PC-3 (cell line): ENCODE measurements around the gene RPP25. TPM values are rescaled to one million over a fixed set of nuclear protein-coding genes. Genes with fewer than 3 reads are reported as not detected.

Experiments
- ATAC-seq: fragments of 200-7000 bp; cut with Tn5 transposase; 2 replicates; pipeline ENCODE4 v1.9.1; 2020; ENCODE audit warnings: mild to moderate bottlenecking, moderate library complexity
- BruUV-seq: library from RNA; stranded (reverse); fragments of 400-500 nt; replicated peaks from 2 replicates; lab custom pipeline; 2021; lab: Mats Ljungman, UMichigan
- CTCF ChIA-PET: fragments of 300-600 bp; sonication (Branson Sonifier 250); formaldehyde crosslinking; loops from one replicate; lab custom pipeline; 2022; ENCODE audit warnings: antibody characterized with exemption; lab: Charles Lee
- POLR2A ChIA-PET: fragments of 300-600 bp; sonication (Branson Sonifier 250); formaldehyde crosslinking; loops from one replicate; lab custom pipeline; 2022; ENCODE audit warnings: antibody characterized with exemption; ENCODE audit not compliant: unreplicated experiment; lab: Charles Lee
- DNase-seq: peaks from one replicate; pipeline ENCODE4 v3.0.0-alpha.2; 2015
- H2AFZ ChIP-seq: fragments of 300-600 bp; sonication (generic); 2 replicates; pipeline ENCODE4 v1.6.0; 2016; ENCODE audit warnings: antibody characterized with exemption, low read length
- H3F3A ChIP-seq: fragments of 300-600 bp; sonication (generic); one replicate; pipeline ENCODE4 v1.6.0; 2017; ENCODE audit warnings: antibody characterized with exemption, low read length, control low read depth, mild to moderate bottlenecking; ENCODE audit not compliant: unreplicated experiment
- H3K27ac ChIP-seq: fragments of 300-600 bp; sonication (generic); 2 replicates; pipeline ENCODE4 v1.5.1; 2016; ENCODE audit warnings: mild to moderate bottlenecking, low read length
- H3K27me3 ChIP-seq: fragments of 300-600 bp; sonication (generic); 2 replicates; pipeline ENCODE4 v1.6.1; 2016; ENCODE audit warnings: low read length, mixed read lengths
- H3K36me3 ChIP-seq: fragments of 300-600 bp; sonication (generic); 2 replicates; pipeline ENCODE4 v1.6.1; 2016; ENCODE audit warnings: low read depth, mixed run types, low read length, mixed read lengths
- H3K4me1 ChIP-seq: fragments of 300-600 bp; sonication (generic); 2 replicates; pipeline ENCODE4 v1.5.1; 2016; ENCODE audit warnings: low read length; ENCODE audit not compliant: insufficient read depth
- H3K4me2 ChIP-seq: fragments of 300-600 bp; sonication (generic); 2 replicates; pipeline ENCODE4 v1.6.0; 2016; ENCODE audit warnings: low read length
- H3K4me3 ChIP-seq: fragments of 300-600 bp; sonication (generic); 2 replicates; pipeline ENCODE4 v1.5.1; 2016; ENCODE audit warnings: mild to moderate bottlenecking, low read length, mixed read lengths
- H3K79me2 ChIP-seq: fragments of 300-600 bp; sonication (generic); 2 replicates; pipeline ENCODE4 v1.6.1; 2017; ENCODE audit warnings: low read length, mixed read lengths
- H3K9ac ChIP-seq: fragments of 300-600 bp; sonication (generic); 2 replicates; pipeline ENCODE4 v1.6.0; 2016; ENCODE audit warnings: mild to moderate bottlenecking, low read length
- H3K9me2 ChIP-seq: fragments of 300-600 bp; sonication (generic); replicated peaks from 2 replicates; pipeline ENCODE4 v1.6.1; 2016; ENCODE audit warnings: mixed run types, low read length, mixed read lengths
- H3K9me3 ChIP-seq: fragments of 300-600 bp; sonication (generic); 2 replicates; pipeline ENCODE4 v1.6.1; 2016; ENCODE audit warnings: low read length, mixed read lengths
- H4K20me1 ChIP-seq: fragments of 300-600 bp; sonication (generic); 2 replicates; pipeline ENCODE4 v1.6.1; 2016; ENCODE audit warnings: low read length, mixed read lengths
- EZH2 ChIP-seq: fragments of 300-600 bp; sonication (generic); IDR thresholded peaks from one replicate; pipeline ENCODE4 v1.6.1; 2017; ENCODE audit warnings: antibody characterized with exemption, mild to moderate bottlenecking, low read length; ENCODE audit not compliant: unreplicated experiment
- EZH2phosphoT487 ChIP-seq: fragments of 300-600 bp; sonication (generic); IDR thresholded peaks from 2 replicates; pipeline ENCODE4 v1.6.1; 2018; ENCODE audit warnings: mild to moderate bottlenecking, antibody characterized with exemption, low read length, borderline replicate concordance
- intact Hi-C: fragments of 100-400 bp; cut with micrococcal nuclease; formaldehyde crosslinking; loops from 2 replicates; pipeline ENCODE4 v1.9.0; 2023
- total RNA-seq: library from RNA; depleted of rRNA; stranded (reverse); fragments of >200 nt; gene quantifications from 2 replicates; pipeline ENCODE4 v1.2.3, GENCODE V29; 2014
- TF ChIP-seq, protein P1 (sequence below): fragments of 300-600 bp; sonication (generic); conservative IDR thresholded peaks from 2 replicates; pipeline ENCODE4 v1.5.1; 2017; ENCODE audit warnings: antibody characterized with exemption, low read depth, mild to moderate bottlenecking, low read length

Gene RPP25
- total RNA-seq, 1 experiment from 2014 or later, result 6.6 TPM

GRCh38 chr15:74962219-74962618, 5.6 kb upstream of the RPP25 start:
- no peaks in the 10 kb centered on the region for H3K36me3 ChIP-seq
- no TSS peak for BruUV-seq
- H4K20me1 ChIP-seq, result no peaks in the 10 kb centered on the region
- intact Hi-C loops, result no loop called here
- no peaks in the 10 kb centered on the region for H3K9me3 ChIP-seq
- H2AFZ ChIP-seq, result no peak overlapping the region
- POLR2A ChIA-PET, result no interaction called here
- no peak overlapping the region for H3K4me2 ChIP-seq
- H3F3A ChIP-seq, result no peaks in the 10 kb centered on the region
- no peaks in the 10 kb centered on the region for H3K27me3 ChIP-seq
- no peak for ATAC-seq
- no peaks in the 10 kb centered on the region for H3K9me2 ChIP-seq
- H3K9ac ChIP-seq, result no peak overlapping the region
- TF ChIP-seq EZH2 (no peak), EZH2phosphoT487 (no peak)
- TF ChIP-seq, protein P1, sequence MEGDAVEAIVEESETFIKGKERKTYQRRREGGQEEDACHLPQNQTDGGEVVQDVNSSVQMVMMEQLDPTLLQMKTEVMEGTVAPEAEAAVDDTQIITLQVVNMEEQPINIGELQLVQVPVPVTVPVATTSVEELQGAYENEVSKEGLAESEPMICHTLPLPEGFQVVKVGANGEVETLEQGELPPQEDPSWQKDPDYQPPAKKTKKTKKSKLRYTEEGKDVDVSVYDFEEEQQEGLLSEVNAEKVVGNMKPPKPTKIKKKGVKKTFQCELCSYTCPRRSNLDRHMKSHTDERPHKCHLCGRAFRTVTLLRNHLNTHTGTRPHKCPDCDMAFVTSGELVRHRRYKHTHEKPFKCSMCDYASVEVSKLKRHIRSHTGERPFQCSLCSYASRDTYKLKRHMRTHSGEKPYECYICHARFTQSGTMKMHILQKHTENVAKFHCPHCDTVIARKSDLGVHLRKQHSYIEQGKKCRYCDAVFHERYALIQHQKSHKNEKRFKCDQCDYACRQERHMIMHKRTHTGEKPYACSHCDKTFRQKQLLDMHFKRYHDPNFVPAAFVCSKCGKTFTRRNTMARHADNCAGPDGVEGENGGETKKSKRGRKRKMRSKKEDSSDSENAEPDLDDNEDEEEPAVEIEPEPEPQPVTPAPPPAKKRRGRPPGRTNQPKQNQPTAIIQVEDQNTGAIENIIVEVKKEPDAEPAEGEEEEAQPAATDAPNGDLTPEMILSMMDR, result no peak
- no peak overlapping the region for H3K27ac ChIP-seq
- H3K4me3 ChIP-seq, result no peak overlapping the region
- CTCF ChIA-PET, result interaction anchor here (1.0 kb wide), 1 partner anchor 12 kb away, joined by 5 read pairs; no protein-coding TSS in a partner anchor
- no peaks in the 10 kb centered on the region for H3K79me2 ChIP-seq
- no peak for DNase-seq
- peaks cover 15% of the 10 kb centered on the region for H3K4me1 ChIP-seq

GRCh38 chr15:74961616-74962015, 5.0 kb upstream of the RPP25 start:
- CTCF ChIA-PET, result interaction anchor here (1.0 kb wide), 1 partner anchor 11 kb away, joined by 5 read pairs; no protein-coding TSS in a partner anchor
- no peaks in the 10 kb centered on the region for H3K9me3 ChIP-seq
- H3F3A ChIP-seq, result no peaks in the 10 kb centered on the region
- no TSS peak for BruUV-seq
- intact Hi-C loops, result no loop called here
- peaks cover 19% of the 10 kb centered on the region for H3K4me1 ChIP-seq
- no peaks in the 10 kb centered on the region for H3K79me2 ChIP-seq
- H3K27me3 ChIP-seq, result no peaks in the 10 kb centered on the region
- H3K27ac ChIP-seq, result no peak overlapping the region
- H3K4me2 ChIP-seq, result no peak overlapping the region
- POLR2A ChIA-PET, result interaction anchor here (0.5 kb wide), 1 partner anchor 27 kb away, joined by 3 read pairs; no protein-coding TSS in a partner anchor
- DNase-seq, result no peak
- TF ChIP-seq, protein P1, result no peak
- TF ChIP-seq EZH2phosphoT487, result no peak
- no peak overlapping the region for H3K9ac ChIP-seq
- H3K4me3 ChIP-seq, result no peak overlapping the region
- H3K9me2 ChIP-seq, result no peaks in the 10 kb centered on the region
- H4K20me1 ChIP-seq, result no peaks in the 10 kb centered on the region
- ATAC-seq, result no peak
- no peaks in the 10 kb centered on the region for H3K36me3 ChIP-seq
- H2AFZ ChIP-seq, result no peak overlapping the region

DNA sequence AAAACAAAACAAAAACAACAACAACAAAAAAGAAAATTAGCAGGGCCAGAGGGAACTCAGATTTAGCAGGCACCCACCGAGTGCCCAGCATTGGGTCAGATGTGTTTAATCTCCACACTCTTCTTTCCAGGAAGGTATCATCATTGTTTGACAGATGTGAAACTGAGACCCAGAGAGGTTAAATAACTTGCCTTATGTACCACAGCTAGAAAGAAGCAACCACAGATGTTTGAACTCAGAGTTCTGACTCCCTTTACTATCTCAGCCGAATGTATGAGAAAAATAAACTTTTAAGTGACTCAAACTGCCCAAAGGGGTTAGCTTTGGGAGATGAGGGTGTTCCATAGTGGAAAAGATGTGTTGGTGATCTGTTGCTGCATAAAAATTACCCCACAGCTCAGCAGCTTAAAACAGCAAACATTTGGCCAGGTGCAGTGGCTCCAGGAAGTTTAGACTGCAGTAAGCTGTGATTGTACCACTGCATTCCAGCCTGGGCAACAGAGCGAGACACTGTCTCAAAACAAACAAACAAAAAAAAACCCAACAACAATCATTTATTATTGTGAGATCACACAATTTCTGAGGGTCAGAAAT, 4.5 kb upstream of the RPP25 start:
- no TSS peak for BruUV-seq
- ChIA-PET POLR2A (interaction anchor here (0.5 kb wide), 1 partner anchor 27 kb away, joined by 3 read pairs; no protein-coding TSS in a partner anchor), CTCF (interaction anchor here (1.0 kb wide), 1 partner anchor 10 kb away, joined by 5 read pairs; no protein-coding TSS in a partner anchor)

More for the DNA sequence above, 4.5 kb upstream of the RPP25 start:
- TF ChIP-seq, protein P1, result no peak
- TF ChIP-seq EZH2, result no peak
- ATAC-seq (no peak), DNase-seq (no peak)
- no peak overlapping the region for H3K9ac ChIP-seq
- no peaks in the 10 kb centered on the region for H3F3A ChIP-seq
- H2AFZ ChIP-seq, result no peak overlapping the region
- H4K20me1 ChIP-seq, result no peaks in the 10 kb centered on the region
- H3K9me3 ChIP-seq, result no peaks in the 10 kb centered on the region
- no peaks in the 10 kb centered on the region for H3K9me2 ChIP-seq
- intact Hi-C loops, result no loop called here
- H3K4me2 ChIP-seq, result no peak overlapping the region
- H3K4me1 ChIP-seq, result peaks cover 22% of the 10 kb centered on the region
- H3K27ac ChIP-seq, result no peak overlapping the region
- H3K4me3 ChIP-seq, result no peak overlapping the region
- H3K36me3 ChIP-seq, result no peaks in the 10 kb centered on the region
- H3K27me3 ChIP-seq, result no peaks in the 10 kb centered on the region
- H3K79me2 ChIP-seq, result no peaks in the 10 kb centered on the region
